IPS-NIHi11 (cell line): Measurements from ENCODE around the gene PROX2.

Experiments
- DNase-seq: peaks from one replicate; pipeline ENCODE4 v3.0.0; 2012; ENCODE audit warnings: mixed read lengths, low spot score

Gene PROX2

DNA sequence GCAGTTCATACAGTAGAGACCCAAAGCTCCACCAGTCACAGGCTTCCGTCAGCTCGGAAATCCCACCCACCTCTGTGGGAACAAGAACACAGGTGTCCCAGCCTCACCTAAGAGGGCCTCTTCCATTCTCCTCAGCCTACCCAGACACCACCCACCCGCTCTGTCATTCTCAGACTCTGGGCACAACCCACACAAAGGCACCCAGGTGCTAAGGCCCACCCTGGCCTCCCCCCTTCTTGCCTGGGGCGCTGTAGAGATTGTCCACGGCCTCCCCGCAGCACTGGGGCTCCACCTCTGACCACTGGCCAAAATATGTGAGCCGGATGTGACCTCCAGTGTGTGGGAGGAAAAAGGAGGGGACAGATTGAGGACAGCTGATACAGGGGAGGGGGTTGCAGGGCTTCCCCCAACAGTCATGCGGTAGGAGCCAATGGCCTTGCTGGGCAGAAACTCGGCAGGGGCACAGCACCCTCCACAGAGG, 33.0 kb upstream of the PROX2 start:
- DNase-seq = no peak

DNA sequence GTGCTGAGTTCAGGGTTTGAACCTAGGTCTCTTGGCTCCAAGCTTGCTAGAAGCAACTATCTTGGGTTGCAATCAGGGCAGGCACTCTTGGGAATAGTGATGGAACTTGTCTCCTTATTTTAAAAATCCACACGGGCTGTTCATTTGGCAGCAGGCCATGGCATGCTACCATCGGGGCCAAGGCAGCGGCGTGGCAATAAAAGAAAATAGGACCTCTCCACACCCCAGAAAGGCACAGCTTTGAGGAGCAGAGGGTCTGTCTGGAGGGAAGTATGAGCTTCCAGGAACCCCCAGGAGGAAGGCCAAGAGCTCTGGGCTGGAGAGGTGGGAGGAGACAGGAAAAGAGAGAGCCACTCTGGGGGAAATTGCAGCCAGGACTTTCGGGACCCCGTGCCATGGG, 31.8 kb upstream of the PROX2 start:
- DNase-seq = no peak

DNA sequence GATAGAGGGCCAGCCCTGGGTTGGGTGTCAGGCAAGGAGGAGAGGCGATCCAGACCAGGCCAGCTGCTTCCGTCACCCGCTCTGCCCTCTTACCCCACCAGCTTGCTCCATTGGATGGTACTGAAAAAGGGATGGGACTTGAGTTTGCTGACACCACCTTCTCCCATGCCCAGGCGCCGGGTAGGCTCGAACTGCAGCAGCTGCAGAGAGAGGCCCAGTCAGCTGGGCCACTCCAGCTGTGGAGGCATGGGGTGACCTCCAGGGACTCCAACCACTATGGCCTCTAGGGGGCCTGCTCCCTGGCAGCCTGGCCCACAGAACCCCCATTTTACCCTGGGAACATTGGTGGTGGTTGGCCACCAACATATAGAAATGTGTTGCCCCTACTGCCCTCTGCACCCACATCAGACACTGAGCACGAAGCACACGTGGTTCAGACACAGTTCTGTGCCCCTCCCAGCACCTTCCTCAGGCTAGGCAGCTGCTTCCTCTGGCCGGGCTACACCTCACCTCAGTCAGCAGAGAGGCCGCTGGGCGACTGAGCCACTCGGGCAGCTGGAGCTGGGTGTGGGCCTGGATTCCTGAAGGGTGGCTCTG, 31.1 kb upstream of the PROX2 start:
- peak; percentile 56 for DNase-seq

DNA sequence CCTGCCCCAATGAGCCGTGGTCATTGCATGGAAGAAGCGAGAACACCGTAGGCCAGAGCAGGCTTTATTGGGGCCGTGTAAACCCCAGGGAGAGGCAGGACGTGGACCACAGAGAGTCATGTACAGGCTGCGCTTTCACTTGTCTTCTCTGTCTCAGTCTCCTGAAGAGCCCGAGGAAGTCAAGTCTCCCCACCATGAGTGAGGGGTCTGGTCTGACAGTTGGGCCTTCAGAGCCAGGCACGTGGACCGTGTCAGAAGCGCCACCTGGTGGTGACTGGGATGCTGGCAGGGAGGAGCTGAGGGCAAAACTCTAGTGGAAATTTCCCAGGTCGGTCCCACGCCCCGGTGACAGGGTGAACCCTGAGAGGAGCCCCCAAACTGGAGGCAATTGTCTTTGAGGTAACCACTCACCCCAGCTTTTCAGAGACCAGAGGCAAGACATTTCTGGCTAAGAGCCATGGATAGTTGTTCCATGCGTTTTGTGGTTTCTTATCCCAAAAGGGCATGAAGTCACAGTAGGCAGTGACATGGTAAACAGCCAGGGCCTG, 29.7 kb upstream of the PROX2 start:
- DNase-seq = peak; percentile 89

DNA sequence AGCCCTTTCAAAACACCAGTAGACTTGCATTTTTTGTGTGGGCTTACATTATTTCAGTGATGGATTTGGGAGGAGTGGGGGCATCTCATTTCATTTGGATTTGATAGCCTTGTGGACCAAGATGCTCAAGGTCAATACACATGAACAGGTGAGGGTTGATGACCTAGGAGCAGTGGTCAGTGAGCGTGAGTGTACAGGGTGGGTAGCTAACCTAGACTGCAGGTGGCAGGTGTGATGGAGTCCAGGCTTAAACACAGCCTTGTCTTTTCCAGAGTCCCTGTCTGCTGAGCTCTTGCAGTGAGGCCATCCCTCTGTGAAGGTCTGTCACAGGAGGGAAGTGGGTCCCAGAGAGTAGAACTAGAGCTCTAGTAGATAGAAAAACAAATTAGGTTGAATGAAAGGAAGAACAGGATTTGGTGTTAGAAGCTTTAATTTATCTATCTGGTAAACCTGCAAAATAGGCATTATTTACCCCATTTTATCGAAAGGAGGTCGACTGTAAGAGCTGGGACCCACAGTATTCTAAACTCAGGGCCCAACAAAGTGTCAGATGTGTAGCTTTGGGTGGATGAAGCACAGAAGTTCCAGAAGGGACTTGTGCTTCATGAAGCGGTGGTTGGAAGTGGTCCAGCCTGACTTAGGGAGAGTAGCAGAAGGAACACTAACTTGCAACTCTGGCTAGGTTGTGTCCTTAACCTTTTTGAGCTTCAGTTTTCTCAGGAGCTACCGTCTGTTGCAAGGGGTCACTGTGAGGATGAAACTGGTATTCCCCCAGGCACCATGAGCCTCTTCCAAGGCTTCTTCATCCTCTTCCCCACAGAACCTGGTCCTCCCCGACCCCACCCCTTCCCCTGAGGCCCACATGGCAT, 28.9 kb upstream of the PROX2 start:
- DNase-seq = no peak

DNA sequence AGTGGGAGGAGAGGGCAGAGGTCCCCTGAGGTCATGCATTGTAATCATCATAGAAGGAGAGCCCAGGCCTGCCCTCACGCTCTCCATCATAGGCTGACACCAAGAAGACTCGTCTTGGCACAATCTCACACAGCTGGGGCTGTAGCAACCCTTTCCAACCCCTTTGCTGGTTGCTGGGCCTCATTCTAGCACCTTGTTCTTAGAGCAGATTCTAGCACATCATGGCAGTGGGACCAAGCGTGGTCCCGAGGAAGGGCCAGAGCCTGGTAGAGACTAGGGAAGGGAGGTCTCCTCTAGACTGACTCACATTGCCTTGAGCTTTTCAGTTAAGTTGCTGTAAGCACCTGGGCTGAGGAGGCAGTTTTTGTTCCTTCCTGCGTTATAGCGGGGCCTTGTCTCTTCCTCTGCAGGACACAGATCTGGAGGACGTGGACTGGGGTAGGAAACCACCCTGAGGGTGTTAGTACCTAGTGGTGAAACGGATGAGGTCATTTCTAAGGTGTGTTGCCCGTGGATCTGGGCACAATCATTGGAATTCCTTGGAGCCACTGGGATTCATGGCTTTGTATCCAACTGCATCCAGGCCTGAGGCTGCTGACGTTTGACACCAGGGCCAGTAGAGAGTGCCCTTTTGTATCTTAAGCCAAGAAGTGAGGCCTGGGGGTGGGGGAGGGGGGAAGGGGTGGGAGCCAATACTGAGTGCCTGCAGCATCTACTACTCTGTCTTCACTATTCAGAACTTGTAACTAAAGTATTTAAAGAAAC, 27.2 kb upstream of the PROX2 start:
- DNase-seq = no peak

DNA sequence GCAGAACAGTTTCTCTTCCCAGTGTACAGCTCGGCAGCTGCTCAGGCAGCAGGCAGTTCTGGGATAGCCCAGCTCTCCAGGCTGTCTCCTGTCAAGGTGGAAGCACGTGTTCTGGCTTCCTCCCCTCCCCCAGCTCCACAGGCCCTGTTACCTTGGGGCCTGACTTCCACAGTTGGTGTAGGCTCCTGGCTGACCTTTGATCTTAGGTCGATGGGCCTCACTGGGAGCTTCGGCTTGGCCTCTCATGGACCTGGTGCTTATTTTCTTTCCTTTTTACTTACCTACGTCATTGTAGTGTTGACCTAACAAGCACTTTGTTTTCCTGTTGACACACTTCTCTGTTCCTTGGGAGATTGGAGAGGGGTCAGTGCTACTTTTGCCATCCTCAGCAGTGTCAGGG, 22.7 kb upstream of the PROX2 start:
- no peak for DNase-seq

DNA sequence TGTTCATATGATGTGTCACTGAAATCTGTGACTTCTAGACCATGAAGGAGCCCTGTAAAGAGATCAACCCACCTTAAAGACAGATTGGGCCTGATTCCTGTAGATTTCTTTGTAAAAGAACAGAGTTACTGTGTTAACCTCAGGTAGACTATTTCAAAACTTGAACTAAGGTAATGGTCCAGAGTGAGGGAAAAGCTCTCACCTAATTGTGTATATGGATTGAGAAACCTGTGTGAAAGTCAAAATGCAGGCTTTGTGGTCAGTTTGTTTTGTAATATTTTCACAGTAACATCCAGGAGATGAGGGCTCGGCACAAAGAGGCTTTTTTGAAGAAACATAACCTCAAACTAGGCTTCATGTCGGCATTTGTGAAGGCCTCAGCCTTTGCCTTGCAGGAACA, 22.1 kb upstream of the PROX2 start:
- DNase-seq = no peak

DNA sequence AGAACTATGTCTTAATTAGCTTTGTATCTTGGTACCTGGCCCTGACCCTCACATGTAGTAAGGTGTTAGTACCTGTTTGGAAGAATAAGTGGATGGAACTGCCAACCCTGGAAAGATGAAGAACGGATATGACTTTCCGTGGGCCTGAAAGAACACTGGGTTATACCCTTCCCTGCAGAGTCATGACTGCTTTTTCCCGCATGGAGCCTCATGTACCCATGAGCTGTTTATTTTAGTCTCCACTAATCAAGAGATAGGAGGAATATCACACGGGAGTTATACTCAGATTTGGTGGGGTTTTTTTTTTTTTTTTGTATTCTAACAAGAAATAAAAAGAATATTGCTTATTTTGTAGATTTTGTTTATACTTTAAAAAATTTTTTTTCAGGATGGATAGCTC, 21.7 kb upstream of the PROX2 start:
- no peak for DNase-seq

DNA sequence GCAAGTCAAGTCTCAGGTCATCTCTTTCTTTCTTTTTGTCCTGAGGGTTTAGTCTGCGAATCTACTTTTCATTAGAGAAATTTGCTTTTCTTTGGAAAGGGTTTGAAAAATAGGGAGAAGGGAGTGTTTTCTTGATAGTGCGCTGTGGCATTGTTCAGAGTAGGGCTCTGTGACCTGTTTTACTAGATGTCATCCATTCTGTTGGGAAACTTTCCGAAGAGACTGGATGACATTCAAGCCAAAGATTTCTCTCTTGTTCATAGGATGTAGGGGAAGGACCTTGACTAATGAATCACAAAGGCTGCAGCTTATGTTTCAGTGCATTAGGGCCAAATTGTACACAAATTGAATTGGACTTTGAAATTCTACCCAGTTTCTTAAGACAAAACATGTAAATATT, 20.5 kb upstream of the PROX2 start:
- DNase-seq = no peak

DNA sequence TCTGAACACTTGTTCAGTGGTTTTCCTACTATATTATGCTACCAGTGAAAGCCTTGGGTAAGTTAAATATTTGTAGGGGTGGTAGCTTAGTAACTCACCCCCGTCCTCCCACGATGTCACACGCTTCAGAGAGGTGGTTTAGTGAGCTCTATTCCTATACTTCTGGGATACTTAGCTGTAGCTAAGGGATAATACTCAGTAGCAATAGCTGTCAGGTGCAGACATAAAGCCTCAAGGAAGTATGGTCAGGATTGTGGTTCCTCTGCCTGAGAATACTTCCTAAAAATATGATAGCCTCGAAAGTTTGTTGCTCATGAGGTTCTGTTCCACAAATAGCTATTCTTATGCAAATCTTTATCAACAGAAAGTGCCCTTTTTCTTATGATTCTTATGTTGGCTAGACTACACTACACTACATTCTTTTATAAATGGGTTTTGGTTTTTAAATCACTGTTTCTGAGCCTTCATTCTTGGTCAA, 17.7 kb upstream of the PROX2 start:
- no peak for DNase-seq

DNA sequence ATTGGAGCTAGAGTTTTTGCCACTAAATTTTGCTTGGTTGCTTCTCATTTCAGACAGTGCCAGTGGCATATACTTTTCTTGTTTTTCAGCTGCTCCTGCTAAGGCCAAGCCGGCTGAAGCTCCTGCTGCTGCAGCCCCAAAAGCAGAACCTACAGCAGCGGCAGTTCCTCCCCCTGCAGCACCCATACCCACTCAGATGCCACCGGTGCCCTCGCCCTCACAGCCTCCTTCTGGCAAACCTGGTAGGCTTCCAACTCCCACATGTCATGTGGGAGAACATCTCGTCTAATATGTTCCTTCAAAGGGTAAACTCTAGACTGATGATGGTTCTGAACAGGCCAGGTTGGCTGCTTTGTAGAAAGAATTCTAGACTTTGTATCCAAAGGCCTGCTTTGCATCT, 16.8 kb upstream of the PROX2 start:
- DNase-seq = no peak

DNA sequence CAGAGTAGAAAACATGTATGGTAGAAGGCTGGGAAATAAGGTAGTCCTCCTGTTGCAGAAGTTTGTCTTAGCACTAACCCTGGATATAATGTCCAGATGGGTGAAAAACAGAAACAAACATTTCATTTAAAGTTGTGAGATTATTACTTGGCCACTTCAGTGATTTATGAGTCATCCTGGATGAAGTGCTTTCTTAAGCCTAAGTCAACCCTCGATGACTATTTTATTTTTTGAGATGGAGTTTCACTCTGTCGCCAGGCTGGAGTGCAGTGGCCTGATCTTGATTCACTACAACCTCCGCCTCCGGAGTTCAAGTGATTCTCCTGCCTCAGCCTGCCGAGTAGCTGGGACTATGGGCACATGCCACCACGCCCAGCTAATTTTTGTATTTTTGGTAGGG, 15.9 kb upstream of the PROX2 start:
- no peak for DNase-seq

DNA sequence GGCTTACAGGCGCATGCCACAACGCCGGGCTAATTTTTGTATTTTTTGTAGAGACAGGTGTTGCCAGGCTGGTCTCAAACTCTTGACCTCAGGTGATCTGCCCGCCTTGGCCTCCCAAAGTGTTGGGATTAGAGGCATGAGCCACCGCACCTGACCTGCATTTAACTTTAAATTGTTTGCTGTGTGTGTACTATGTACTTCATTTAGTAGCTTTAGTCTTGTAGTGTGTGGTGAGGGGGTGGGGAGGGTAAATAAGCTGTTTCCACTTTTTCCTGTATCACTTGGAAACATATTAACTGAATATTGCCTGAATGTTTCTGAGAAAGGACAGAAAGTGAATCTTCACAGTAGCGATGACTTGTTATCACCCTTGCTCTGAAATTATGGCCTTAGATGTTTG, 14.3 kb upstream of the PROX2 start:
- DNase-seq = no peak

DNA sequence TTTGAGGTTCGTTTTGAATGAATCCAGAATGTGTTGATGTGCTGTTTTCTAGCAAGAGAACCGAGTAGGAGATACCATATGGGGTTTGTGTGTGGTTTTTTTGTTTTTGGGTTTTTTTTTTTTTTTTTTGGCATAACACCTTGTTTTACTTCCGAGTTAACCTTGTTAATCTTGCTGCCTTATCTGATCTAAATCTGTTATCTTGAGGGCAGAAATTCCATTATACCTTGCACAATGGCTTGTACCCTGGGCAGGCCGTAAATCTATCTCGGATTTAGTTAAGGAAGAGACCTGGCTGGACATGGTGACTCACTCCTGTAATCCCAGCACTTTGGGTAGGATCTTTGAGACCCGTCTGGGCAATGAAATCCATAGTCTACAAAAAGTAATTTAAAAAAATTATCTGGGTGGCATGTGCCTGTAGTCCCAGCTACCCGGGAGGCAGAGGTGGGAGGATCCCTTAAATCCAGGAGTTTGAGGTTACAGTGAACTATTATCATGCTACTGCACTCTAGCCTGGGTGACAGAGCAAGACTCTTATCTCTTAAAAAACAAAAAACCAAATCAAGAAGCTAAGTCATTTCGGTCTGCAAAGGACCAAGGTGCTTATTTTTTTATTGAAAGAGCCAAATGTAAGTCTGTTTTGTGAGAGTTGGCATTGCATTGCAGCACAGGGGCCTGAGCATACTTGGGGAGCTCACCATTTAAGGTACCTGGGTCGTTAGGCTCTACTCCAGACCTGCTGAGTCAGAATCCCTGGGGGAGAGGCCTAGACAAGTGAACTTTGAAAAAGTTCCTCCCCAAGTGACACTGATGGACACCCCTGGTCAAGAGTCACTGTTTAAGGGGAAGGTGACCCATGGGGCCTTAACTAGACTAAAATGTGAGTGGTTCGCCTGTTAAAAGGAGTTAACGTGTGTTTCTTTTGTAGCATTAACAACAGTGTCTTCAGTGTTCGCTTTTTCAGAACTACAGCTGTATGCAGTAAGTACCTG, 12.5 kb upstream of the PROX2 start:
- no peak for DNase-seq

DNA sequence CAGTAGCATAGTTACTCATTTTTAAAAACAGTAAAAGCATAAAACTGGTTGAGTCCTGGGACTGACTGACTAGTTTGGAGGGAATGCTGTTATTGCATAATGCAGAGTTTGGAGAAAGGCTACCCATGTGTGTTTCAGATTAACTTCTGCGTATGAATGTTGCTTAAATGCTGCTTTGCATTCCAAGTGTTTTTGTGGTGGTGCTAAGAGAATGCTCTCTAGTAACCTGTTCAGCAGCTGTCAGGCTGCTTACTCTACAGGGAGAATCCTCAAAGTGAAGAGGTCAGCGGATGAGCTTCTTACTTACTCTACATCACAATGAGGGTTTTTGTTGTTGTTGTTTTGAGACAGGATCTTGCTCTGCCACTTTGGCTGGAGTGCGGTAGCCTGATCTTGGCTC, 10.1 kb upstream of the PROX2 start:
- DNase-seq = peak; percentile 68

DNA sequence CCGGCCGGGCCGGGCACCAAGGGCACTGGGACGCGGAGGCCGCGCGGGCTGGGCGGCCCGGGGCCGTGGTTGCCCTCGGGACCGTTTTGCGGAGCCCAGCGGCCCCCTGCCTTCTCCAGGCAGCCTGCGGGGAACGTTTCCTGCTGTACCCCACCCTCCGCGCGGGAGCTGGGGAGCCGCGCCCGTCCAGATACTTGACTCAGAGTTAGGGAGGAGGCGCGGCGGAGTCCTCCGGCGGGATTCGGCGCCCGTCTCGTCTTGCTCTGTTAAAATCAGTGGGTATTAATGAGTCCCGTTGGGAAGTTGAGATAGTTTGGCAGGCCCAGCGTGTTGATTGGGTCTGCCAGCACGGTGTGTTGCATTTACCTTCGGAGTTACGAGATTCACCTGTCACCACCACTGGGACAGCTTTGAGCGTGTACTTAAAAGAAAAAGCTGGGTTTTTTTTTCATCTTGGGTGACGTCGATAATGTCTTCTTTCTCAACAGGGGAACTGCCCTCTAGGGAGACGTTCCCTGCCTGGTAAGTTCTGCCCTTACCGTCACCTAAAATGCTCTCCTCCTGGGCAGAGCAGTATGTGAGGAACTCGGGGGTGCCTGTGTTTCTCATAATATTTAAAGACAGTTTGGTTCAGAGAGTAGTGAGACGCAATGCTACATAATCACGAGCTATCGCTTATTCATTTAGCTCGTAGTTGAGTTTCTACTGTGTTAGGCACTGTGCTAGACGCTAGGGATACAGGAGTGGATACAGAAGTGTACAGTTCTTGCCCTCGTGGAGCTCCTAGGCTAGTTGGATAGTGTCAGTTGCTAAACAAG, 6.4 kb upstream of the PROX2 start:
- no peak for DNase-seq

DNA sequence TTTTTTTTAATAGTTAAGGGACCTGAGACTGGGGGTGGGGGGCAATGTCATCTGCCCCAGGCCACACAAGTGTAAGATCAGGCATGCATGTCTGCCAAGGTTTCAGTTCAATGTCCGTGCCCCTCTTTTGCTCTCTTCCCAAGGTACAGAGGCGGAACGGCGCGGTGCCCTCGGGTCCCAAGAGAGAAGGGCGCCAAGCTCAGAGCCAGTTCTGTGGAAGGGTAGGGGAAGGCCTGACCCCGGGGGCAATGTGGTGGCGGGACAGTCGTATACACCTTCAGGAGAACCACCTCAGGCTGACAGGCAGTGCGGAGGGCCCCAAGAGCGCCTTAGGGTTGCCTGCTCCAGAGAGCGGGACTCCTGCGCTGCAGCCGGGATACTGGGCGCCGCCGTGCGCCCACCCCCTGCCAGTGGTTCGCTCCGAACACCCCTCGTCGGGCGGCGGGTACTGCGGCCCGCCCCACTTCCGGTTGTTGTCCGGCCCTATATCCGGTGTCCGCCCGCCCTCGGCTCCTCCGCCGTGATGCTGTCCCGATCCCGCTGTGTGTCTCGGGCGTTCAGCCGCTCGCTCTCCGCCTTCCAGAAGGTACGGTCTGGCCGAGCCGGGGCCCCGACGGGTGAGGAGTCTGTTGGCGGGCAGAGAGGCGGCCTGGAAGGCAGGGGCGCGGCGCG, 5.6 kb upstream of the PROX2 start, which contains the start of gene DLST:
Gene DLST (plus strand): TSS at position 486 of the 672 bp plus-strand sequence. CDS start 38 bp downstream, at position 524.
- DNase-seq = peak; percentile 98

DNA sequence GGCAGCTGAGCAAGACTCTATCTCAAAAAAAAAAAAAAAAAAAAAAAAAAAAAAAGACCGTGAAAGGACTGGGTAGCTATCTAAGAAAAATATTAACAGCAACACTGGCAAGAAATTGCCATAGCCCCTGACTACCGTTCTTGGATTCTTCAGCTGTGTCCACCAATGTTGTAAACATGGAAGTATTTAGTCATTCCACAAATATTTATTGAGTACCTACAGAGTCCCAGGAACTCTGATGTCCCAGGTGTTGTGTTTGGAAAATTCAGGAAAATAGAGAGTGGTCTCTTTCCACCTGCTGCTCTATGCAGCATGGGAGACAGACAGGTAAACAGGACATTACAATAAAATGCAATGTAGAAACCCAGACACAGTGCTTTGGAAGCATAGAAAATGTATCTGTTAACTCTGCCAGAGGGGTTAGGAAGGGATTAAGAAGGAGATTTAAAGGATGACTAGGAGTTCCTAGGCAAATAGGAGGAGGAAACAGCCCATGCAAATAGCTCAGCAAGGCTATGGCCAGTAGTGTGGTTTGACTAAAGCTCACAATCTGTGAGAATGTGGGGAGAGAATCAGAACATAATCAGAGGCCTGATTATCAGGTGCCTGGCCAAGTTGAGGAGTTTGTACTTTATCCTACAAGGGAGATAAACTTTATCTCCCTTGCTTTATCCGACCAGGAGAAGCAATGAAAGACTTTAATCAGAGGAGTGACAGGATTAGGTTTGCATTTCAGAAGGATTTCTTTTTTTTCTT, 3.7 kb upstream of the PROX2 start:
- no peak for DNase-seq
